ENCODE data around the gene ADGRV1.

ADGRV1 gene

DNA sequence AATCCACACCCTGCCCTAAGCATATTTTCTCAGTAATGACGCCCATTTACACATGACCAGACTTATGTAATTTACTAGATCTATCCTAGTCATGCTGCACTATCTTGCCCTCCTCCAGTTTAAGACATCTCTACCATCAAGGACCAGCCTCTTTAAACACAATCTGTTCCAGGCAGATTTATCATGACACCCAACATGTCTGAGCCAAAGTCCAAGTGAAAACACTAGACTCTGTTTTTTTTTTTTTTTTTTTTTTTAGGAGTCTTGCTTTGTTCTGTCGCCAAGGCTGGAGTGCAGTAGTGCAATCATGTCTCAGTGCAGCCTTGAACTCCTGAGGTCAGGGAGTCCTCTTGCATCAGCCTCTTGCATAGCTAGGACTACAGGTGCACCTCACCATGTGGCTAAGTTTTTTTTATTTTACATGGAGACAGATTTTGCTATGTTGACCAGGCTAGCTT, 469.9 kb downstream of the ADGRV1 start:
- TF ChIP-seq CEBPB (IDR thresholded peaks at IDR 0.05) (no peak), RAD21 (IDR thresholded peaks at IDR 0.05; ENCODE audit: low read depth) (no peak), NFIC (IDR thresholded peaks at IDR 0.05) (no peak), TCF12 (IDR thresholded peaks at IDR 0.05; ENCODE audit: low read depth) (no peak), YY1 (IDR thresholded peaks at IDR 0.05; ENCODE audit: low read depth) (no peak), TAF1 (IDR thresholded peaks at IDR 0.05; ENCODE audit: low read depth) (no peak), CREB1 (IDR thresholded peaks at IDR 0.05; ENCODE audit: low read depth) (no peak)
- TF ChIP-seq, protein P1, sequence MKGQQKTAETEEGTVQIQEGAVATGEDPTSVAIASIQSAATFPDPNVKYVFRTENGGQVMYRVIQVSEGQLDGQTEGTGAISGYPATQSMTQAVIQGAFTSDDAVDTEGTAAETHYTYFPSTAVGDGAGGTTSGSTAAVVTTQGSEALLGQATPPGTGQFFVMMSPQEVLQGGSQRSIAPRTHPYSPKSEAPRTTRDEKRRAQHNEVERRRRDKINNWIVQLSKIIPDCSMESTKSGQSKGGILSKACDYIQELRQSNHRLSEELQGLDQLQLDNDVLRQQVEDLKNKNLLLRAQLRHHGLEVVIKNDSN (IDR thresholded peaks at IDR 0.05), result no peak
- TF ChIP-seq, protein P2, sequence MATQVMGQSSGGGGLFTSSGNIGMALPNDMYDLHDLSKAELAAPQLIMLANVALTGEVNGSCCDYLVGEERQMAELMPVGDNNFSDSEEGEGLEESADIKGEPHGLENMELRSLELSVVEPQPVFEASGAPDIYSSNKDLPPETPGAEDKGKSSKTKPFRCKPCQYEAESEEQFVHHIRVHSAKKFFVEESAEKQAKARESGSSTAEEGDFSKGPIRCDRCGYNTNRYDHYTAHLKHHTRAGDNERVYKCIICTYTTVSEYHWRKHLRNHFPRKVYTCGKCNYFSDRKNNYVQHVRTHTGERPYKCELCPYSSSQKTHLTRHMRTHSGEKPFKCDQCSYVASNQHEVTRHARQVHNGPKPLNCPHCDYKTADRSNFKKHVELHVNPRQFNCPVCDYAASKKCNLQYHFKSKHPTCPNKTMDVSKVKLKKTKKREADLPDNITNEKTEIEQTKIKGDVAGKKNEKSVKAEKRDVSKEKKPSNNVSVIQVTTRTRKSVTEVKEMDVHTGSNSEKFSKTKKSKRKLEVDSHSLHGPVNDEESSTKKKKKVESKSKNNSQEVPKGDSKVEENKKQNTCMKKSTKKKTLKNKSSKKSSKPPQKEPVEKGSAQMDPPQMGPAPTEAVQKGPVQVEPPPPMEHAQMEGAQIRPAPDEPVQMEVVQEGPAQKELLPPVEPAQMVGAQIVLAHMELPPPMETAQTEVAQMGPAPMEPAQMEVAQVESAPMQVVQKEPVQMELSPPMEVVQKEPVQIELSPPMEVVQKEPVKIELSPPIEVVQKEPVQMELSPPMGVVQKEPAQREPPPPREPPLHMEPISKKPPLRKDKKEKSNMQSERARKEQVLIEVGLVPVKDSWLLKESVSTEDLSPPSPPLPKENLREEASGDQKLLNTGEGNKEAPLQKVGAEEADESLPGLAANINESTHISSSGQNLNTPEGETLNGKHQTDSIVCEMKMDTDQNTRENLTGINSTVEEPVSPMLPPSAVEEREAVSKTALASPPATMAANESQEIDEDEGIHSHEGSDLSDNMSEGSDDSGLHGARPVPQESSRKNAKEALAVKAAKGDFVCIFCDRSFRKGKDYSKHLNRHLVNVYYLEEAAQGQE (IDR thresholded peaks at IDR 0.05; ENCODE audit: low read depth), result no peak
- TF ChIP-seq, protein P3, sequence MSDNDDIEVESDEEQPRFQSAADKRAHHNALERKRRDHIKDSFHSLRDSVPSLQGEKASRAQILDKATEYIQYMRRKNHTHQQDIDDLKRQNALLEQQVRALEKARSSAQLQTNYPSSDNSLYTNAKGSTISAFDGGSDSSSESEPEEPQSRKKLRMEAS (IDR thresholded peaks at IDR 0.05), result no peak

DNA sequence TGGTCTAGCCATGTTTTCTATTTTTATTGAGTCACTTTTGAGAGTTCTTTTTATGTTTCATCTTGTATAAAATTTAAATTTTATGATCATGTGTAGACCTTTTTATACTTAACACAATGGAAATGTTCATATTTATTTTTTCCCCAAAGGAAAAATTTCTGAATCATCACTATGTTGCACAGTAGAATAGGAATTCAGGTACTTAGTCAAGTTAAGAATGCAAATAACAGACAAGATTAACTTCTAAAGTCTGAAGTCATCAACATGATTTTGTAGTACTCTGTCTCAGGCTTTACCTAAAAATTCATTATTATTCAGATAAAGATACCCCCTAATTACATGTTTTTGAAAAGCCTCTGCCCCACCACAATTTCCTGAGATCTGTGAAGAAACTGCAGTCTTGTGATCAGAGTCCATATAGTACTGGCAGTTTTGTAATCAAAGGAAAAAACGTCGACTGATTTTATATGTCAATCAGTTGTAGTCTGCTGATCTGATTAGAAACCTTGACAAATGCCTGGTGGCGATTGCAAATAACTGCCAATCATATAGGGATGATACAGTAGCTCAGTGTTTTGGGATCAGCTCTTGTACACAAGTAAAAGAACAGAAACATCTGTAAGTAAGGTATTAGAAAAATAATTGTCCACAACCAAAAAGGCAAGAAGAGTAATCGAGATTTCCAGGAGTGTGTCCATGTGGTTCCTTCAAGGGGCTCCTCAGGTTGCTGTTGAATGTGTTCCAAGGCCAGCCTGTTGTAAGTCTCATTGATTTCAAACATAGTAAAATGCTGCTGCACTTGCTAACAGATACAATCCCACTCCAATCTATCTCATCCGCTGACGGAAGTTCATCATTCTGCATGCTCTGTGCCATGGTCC, 472.2 kb downstream of the ADGRV1 start:
- TF ChIP-seq CREB1 (IDR thresholded peaks at IDR 0.05; ENCODE audit: low read depth), result no peak
- no peak for TF ChIP-seq EGR1 (IDR thresholded peaks at IDR 0.05)

GRCh38 chr5:91031402-91031752, 472.8 kb downstream of the ADGRV1 start:
- TF ChIP-seq EGR1 (IDR thresholded peaks at IDR 0.05), result no peak
- TF ChIP-seq, protein P2 (IDR thresholded peaks at IDR 0.05; ENCODE audit: low read depth), result no peak
- no peak for TF ChIP-seq ZBTB7A (IDR thresholded peaks at IDR 0.05; ENCODE audit: low read depth)

GRCh38 chr5:91032125-91032524, 473.5 kb downstream of the ADGRV1 start:
- TF ChIP-seq FOXM1 (IDR thresholded peaks at IDR 0.05; ENCODE audit: borderline replicate concordance, low read depth) (no peak), ZBTB7A (IDR thresholded peaks at IDR 0.05; ENCODE audit: low read depth) (no peak), TCF12 (IDR thresholded peaks at IDR 0.05; ENCODE audit: low read depth) (no peak), CEBPB (IDR thresholded peaks at IDR 0.05) (no peak), YY1 (IDR thresholded peaks at IDR 0.05; ENCODE audit: low read depth) (no peak), TAF1 (IDR thresholded peaks at IDR 0.05; ENCODE audit: low read depth) (no peak), NFIC (IDR thresholded peaks at IDR 0.05) (no peak), EGR1 (IDR thresholded peaks at IDR 0.05) (no peak), RAD21 (IDR thresholded peaks at IDR 0.05; ENCODE audit: low read depth) (no peak), EP300 (IDR thresholded peaks at IDR 0.05; ENCODE audit: borderline replicate concordance) (no peak), TEAD4 (IDR thresholded peaks at IDR 0.05) (no peak), CREB1 (IDR thresholded peaks at IDR 0.05; ENCODE audit: low read depth) (no peak)
- TF ChIP-seq, protein P2 (IDR thresholded peaks at IDR 0.05; ENCODE audit: low read depth), result no peak
- TF ChIP-seq, protein P1 (IDR thresholded peaks at IDR 0.05), result no peak

GRCh38 chr5:91033370-91033769, 474.8 kb downstream of the ADGRV1 start:
- TF ChIP-seq TEAD4 (IDR thresholded peaks at IDR 0.05), result no peak
- no peak for TF ChIP-seq FOXM1 (IDR thresholded peaks at IDR 0.05; ENCODE audit: borderline replicate concordance, low read depth)
- no peak for TF ChIP-seq CREB1 (IDR thresholded peaks at IDR 0.05; ENCODE audit: low read depth)
- TF ChIP-seq, protein P1 (IDR thresholded peaks at IDR 0.05), result no peak
- no peak for TF ChIP-seq RAD21 (IDR thresholded peaks at IDR 0.05; ENCODE audit: low read depth)
- no peak for TF ChIP-seq NFIC (IDR thresholded peaks at IDR 0.05)
- no peak for TF ChIP-seq EGR1 (IDR thresholded peaks at IDR 0.05)
- no peak for TF ChIP-seq ZBTB7A (IDR thresholded peaks at IDR 0.05; ENCODE audit: low read depth)
- TF ChIP-seq EP300 (IDR thresholded peaks at IDR 0.05; ENCODE audit: borderline replicate concordance), result no peak
- no peak for TF ChIP-seq YY1 (IDR thresholded peaks at IDR 0.05; ENCODE audit: low read depth)
- TF ChIP-seq, protein P2 (IDR thresholded peaks at IDR 0.05; ENCODE audit: low read depth), result no peak
- no peak for TF ChIP-seq TCF12 (IDR thresholded peaks at IDR 0.05; ENCODE audit: low read depth)
- TF ChIP-seq CEBPB (IDR thresholded peaks at IDR 0.05), result no peak
- TF ChIP-seq, protein P3 (IDR thresholded peaks at IDR 0.05), result no peak
- TF ChIP-seq TAF1 (IDR thresholded peaks at IDR 0.05; ENCODE audit: low read depth), result no peak
